Non-pigmented ciliary epithelial cell (primary cell): ENCODE results near the gene POFUT2.
"Not testable (repeated sequence)": the region's sequence is repeated elsewhere in the genome, so short reads cannot be mapped to it uniquely, and the experiment has no call there.

Experiments used
- DNase-seq: peaks from one replicate; pipeline ENCODE4 v3.0.0-alpha.2; 2010; ENCODE audit warnings: low read depth

The POFUT2 gene

DNA sequence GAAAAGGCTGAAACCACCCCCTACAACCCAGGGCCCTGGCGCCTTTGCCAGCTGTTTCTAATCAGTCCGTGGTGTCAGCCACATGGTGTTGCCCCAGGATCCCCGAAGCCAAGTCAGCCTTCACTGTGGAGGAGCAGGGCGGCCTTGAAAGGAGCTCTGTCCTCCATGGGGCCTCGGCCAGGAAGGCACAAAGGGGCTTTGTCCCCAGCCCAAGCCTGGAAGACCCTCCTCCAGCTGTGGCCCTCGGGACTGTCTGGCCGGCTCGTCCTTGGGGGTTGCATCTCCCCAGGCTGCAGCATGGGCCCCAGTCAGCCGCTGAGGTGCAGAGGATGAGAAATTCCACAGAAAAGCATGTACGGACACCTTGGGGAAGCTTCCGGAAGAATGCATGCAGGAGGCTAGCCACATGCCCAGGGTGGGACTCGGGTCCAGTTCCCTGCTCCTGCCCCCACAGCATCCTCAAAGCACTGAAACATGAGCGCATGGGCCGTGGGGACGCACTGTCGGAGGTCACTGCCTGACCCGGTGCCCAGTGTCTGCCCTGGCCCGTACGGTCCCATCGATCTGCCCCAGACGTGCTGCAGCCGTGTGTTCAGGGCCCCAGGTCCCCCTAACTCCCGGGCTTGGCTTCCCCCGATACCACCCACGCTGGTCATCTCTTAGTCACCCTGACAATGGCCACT is 38.6 kb upstream of the POFUT2 start:
- DNase-seq, result no peak

DNA sequence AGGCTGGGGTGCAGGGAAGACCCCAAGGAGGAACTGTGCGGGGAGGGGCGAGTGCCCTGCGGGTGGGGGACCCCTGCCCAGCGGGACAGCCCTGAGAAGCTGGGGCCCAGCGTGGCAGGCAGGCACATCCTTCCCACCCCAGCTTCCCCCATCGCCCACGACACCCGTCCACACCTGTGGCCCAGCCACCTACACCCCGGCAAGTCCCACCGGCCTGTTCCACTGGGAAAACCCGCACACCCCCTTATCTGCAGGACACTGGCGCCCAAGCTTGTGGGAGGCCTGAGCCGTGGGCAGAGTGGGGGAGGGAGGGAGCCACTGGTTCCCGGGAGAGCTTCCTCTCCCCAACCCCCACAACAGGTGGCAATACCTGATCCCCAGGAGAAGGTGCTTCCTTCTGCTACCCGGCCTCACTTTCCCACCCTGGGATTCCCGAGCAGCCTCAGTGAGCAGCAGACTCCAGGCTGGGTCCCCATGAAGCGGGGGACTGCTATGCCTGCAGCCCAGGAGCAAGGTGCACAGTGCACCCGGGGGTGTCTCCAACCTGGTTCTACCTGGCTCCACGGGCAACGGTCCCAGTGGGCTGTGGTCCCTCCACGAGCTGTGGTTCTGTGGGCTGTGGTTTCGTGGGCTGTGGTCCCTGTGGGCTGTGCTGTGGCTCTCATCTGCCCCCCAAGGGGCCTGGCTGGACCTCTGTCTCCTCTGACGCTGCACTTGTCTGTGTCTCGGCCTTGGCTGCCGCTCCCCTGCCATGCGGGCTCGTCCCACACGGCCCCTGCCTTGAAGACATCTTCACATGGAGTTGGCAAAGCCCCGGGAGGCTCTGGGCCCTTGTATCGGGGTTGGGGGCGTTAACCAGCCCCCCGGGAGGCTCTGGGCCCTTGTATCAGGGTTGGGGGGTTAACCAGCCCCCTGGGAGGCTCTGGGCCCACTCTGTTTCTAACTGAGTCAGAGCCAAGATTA is 37.8 kb upstream of the POFUT2 start:
- no peak for DNase-seq

DNA sequence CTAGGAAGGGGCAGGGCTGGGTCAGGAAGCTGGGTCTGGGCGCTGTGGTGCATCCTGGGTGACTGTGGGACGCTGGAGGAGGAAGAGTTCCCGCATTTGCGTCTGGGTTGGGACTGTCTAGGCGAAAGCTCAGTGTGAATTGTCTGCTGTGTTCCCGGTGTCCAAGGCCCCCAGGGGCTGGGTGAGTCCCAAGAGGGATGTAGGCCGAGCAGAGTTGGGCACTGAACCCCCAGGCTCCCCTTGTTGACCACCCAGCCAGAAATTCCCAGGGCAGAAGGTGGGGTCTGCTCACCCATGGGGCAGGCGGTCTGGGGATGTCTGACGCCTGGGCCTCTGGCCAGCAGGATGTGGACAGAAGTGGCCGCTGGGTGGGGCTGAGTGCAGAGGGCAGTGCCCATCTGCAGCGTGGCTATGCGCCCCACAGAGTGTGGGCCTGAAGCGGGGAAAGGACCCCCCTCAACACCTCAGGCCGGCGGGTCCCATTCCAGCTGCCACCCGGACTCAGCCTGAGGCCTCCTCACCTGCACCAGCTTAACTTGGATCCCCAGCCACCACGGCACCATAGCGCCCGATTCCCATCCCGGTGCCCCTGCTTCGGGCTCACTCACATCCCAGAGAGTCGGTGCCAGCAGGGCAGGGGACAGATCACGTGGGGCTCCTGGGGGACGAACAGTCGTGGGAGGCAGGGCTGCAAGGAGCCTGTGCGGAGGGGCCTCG is 37.0 kb upstream of the POFUT2 start:
- no peak for DNase-seq

DNA sequence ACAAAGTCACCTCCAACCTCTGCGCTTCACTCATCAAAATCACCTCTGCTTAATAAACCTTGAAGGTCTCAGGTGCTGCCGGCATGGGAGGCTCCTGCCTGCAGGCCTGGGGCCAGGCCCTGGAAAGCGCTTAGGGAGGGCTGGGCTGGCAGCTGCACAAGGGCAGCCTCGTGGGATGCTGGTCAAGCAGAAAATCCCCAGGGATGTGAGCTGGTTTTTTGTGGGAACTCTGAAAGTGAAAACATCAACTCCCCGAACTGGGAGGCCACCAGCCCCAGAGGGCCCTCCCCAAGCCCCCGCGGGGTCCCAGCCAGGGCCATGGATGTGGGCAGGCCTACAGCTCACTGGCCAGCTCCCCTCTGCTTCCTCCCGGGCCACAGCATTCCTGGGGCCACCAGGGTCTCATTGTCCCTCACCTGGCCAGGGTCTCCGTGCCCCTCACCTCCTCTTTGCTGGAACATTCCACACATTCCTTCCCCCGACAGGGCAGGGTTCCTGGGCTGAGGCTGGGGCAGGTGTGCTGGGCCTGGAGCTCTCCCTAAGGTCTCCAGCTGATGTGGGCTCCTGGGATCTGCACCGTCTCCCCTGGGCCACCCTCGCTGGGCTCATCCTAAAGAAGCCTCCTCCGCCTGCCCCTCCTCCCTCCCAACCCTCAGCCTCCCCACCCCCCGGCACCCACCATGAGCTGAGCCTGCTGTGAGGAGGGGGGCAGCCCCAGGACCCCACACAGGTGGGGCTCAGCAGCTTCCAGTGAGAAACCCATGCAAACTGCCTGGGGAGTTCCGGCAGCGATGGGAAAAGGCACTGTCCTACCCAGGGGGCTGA is 36.0 kb upstream of the POFUT2 start:
- no peak for DNase-seq

DNA sequence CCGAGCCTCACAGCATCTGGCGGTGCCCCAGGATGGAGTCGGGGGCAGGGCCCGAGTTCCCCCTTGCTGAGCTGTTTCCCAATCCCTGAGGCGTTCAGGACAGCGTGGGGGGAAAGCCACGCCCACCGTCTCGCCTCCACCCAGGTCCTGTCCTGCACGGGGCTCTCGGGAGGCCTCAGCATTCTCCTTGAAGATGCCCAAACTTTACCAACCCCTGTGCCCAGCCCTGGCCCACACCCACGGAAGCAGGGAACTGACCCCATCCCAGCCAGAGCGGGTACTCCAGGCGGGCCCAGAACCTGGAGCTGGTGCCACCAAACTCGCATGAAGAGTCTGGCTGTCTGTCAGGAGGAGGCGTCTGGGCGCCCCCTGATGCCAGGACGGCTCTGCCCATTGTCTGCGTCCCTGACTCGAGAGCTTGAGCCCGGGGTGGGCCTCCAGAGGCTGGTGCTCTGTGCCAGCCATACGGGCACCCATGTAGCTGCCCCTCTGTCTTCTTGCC is 35.3 kb upstream of the POFUT2 start:
- DNase-seq, result no peak

DNA sequence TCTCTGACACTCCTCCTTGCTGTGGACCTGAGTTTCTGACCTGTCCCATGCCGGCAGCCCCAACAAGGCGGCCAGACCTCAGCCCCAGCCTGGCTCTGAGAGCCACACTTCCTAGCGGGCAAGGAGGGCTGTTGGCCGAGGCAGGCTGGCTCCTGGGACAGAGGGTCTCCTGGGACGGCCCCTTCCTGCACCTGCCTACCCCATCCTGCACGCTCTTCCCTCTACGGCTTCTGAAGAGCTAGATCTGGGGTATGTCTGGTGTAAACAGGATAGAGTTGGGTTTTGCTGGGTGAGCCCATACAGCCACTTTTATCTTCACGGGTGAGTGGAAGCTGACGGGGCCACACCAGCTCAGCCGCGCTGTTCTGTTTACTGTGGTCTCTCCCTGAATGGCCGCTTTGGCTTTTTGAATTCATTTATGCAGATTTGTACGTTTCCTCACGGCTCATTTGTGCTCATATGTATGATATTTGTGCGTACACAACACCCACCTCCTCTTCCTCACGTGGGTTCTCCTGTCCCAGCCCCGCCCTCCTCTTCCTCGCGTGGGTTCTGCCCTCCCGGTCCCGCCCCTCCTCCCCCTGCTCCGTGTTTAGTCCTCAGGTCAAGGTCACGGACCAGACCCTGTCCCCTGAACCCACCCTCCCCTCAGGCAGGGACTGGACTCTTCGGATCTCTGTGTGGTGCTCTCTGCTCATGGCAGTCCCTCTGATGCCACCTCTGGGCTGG is 34.7 kb upstream of the POFUT2 start:
- no peak for DNase-seq

DNA sequence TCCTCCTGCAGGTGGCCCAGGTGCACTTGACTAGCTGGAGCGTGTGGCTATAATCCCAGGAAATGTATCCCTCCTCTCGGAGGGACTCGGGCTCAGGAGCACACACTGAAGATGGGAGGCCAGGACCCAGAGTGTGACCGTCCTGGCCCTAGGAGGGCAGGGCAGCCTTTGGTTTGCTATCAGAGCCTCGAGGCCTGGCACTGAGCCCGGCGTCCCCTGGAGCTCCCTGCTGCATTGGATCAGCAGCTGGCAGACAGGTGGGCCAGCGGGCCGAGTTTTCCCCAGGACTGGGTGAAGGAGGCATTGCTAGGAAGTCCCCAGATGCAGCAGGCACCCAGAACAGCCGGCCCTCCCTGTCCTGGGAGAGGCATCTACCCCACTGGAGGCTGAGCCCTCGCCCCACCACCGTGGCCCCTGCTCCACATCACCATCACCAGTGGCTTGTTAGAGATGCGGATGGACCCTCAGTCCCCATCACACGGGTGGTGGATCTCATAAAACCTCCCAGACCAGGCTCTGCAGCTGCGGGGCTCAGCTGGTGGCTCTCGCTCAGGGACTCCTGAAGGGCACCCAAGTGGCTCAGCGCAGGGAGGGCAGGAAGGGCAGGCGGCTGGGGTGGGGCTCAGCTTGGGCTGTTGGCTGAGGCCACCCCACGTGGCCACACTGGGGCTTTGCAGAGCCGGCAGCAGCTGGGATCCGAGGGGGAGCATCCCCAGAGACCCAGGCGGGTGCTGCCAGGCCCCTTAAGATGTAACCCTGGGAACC is 32.7 kb upstream of the POFUT2 start:
- no peak for DNase-seq

DNA sequence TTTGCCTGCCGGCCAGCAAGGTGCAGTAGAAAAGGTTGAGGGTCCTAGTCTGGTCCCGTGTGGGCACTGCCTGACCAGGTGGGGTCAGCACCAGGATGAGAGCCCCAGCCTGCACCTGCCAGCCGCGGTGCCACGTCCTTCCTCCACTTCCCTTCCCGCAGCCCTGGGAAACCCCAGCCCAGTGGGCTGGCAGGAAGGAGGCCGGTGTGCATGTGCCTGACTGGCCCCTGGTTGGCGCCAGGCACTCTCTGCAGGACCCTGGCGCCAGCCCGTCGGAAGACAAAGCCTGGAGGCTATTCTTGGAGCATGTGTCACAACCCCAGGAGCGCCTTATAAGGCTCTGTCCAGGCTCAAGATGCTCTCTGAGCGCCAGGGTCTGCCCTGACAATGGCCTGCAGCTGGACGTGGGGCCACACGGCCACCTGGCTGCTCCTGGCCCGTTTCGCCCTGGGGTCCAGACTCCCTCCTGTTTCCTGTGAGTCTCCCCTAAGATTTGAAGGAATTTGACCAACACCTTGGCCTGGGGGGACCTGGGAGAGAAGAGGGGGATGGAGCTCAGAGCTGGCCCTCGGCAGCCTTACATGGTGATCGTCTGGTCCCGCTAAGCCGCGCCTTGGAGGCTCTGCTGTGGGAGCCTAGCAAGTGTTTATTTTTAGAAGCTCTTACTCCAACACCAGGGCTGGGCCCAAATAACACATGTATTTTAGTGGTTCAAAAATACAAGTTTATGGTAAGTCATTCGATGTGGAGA is 31.9 kb upstream of the POFUT2 start:
- no peak for DNase-seq

DNA sequence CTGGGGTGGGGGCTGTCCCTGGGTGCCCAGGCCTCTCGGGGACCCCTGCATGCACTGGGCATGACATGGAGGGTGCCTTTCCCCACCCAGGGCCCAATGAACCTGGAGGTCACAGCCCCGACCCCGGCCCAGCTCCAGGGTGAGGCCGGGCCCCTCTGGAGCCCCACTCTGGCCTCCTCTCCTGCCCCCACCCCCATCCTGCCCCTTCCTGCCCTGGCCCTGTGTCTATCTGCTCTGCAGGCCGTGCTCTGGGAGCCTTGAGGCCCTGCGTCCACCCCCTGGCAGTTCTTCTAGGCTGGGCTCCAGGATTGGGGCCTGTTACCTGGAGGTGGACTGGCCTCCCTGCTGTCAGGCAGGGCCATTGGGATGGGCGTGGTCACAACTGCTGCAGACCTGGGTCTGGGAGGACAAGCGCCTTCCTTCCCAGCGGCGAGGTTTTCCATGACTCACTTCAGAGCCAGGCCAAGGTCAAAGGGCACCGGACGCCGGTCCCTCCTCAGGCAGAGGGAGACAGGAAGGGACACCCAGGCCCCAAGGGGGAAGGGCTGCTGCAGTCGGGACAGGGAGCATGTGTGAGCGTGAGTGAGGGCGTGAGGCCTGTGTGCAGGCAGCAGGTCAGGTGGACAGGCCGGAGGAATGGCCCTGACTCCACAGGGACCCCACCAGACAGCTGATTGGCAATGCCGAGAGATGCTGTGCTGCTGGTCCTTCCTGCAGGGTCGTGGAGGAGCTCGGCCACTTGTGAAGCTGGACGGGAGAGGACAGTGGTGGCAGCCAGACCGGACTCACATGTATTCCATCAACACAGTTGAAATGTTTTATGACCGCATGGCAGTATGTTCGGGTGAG is 31.1 kb upstream of the POFUT2 start:
- DNase-seq, result no peak

DNA sequence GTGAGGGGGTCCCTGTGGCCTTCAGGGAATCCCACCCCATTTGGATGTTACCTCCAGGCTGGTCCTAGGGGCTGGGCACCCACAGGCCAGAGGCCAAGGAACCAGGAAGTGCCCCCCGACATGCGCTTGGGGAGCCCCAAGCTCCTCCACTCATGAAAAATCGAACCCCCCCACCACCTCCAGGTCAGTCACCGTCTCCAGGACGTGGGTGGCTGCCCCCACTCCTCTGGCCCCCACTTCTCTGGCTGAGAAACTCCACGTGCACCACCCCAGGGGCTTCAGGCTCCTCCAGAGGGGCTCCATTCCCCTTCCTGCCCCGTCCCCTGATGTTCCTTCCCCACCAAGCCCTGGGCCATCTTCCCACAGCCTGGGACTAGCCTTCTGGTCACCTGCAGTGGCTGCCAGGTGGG is 30.5 kb upstream of the POFUT2 start:
- no peak for DNase-seq

DNA sequence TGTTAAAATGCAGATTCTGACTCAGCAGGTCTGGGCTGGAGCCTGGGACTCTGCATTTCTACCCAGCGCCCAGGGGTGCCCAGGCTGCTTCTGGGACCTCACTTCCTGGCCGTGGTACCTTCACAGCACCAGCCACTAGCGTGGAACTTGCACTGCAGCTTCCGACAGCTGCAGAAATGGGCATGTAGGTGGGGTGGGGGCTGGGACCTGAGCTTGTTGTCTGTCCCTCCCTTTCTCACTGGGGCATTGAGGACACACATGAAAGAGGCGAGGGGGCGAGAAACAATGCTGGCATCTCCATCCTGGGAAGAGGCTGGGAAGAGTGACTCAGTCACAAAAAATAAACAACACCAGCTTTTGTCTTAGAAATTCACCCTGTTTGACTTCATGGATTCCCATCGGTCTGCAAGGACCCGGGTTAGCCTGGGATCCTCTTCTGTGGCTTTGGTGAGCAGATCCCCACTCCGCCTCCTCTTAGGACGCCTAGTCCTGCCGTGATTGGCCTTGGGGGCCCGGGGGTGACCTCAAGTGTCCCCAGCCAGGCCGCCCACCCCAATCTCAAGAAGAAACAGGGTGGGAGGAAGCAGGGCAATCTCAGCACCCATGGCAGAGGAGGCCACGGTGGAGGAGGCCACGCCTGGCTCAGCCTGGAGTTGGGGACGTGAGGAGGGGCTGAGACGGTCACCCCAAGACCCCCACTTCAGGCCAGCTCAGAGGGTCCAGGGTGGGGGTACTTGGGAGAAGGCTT is 29.9 kb upstream of the POFUT2 start:
- no peak for DNase-seq

DNA sequence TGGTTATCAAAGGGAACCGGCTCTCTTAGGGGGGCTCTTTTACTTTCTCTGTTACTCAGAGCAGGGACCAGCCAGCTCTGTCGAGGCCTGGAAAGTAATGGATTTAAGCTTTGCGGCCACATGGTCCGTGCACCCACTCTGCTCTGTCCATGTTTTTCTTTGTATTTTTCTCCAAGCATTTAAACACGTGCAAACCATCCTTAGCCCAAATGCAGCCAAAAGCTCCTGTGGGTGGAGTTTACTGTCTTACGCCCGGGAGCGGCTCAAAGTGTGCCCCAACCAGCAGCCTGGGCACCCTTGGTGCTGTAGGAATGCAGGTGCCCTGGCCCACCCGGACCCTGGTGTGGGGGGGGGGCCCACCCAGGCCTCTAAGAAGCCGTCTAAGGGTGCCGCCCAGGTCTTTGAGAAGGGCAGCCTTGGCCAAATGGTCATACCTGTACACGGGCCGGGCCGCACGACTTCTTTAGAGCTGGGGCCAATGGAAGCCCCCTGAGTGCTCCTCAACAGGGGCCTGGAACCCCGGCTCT is 29.2 kb upstream of the POFUT2 start:
- DNase-seq, result no peak

DNA sequence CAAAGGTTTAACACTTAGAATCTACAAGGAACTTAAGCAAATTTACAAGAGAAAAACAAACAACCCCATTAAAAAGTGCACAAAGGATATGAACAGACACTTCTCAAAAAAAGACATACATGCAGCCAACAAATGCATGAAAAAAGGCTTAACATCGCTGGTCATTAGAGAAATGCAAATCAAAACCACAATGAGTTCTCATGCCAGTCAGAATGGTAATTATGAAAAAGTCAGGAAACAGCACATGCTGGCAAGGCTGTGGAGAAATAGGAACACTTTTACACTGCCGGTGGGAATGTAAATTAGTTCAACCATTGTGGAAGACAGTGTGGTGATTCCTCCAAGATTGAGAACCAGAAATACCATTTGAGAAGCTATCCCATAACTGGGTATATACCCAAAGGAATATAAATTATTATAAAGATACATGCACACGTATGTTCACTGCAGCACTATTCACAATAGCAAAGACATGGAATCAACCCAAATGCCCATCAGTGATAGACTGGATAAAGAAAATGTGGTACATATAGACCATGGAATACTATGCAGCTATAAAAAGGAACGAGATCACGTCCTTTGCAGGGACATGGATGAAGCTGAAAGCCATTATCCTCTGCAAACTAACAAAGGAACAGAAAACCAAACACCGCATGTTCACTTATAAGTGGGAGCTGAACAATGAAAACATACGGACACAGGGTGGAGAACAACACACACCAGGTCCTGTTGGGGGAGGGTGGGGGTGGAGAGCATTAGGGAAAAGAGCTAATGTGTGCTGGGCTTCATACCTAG is 28.2 kb upstream of the POFUT2 start:
- DNase-seq, result not testable (repeated sequence)

DNA sequence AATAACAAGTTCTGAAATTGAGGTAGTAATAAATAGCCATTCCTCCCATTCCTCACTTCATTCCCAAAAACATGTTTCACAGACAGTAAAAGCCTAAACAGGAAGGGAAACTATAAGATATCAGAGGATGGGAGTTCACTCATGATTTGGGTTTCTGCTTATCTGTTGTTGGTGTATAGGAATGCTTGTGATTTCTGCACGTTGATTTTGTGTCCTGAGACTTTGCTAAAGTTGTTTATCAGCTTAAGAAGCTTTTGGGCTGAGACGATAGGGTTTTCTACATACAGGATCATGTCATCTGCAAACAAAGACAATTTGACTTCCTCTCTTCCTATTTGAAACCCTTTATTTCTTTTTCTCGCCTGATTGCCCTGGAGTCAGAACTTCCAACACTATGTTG is 26.0 kb upstream of the POFUT2 start:
- DNase-seq, result no peak

DNA sequence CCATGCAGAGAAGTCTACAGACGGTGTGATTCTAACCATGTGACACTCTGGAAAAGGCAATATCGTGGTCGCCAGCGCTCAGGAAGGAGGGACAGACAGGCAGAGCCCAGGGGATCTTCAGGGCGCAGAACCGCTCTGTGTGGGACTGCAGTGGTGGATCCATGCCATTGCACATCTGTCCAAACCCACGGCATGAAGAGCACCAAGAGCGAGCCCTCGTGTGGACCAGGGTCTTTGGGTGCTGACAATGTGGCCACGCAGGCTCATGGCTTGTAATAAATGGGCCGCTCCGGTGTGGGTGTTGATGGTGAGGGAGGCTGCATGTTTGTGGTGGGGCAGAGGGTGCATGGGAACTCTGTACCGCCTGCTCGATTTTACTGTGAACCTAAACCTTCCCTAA is 25.3 kb upstream of the POFUT2 start:
- DNase-seq, result no peak

DNA sequence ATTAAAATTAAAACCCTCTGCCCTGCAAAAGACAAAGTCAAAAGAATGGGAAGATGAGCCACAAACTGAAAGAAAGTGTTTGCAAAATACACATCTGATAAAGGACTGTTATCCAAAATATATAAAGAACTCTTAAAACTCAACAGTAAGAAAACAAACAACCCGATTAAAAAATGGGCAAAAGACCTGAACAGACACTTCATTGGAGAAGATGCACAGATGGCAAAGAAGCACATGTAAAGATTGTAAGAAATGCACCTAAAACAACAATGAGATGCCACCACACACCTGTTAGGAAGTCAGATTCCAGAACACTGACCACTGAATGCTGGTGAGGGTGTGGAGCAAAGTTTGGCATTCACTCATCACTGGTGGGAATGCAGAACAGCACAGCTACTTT is 24.6 kb upstream of the POFUT2 start:
- no peak for DNase-seq

DNA sequence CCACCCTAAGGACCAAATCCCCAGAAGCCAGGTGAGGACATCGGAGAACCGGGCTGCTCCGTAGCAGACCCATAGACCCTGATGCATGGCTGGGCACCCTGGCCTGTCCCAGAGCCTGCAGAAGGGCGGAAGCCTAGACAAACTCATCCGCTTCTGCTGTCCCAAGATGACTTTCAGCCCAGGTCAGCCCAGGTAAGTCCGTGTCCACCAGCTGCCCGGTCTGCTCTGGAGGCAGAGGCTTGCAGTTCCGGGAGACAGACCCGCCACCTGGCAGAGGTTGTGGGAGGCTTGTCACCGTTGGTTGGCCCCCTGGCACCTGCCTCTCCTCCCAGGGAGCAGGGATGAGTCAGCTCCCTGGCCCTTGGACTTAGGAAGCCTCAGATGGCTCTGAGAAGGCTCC is 22.8 kb upstream of the POFUT2 start:
- DNase-seq, result no peak
